CD4-positive, alpha-beta T cell (primary cell): ENCODE measurements around the gene SLC46A2. TPM values are rescaled to one million over a fixed set of nuclear protein-coding genes. Genes with fewer than 3 reads are reported as not detected.
A peak's percentile ranks its signal among the peaks of the same experiment; 100 is the strongest.

Source experiments
- ATAC-seq: fragments of 200-7000 bp; cut with Tn5 transposase; one replicate; pipeline ENCODE4 v1.10.0; 2022; ENCODE audit warnings: mild to moderate bottlenecking; ENCODE audit not compliant: poor library complexity
- CTCF ChIA-PET: fragments of 350-600 bp; sonication (Branson Sonifier 250); formaldehyde crosslinking; loops from one replicate; lab custom pipeline; 2021; ENCODE audit warnings: antibody characterized with exemption, inconsistent platforms; lab: Charles Lee
- POLR2A ChIA-PET: fragments of 350-600 bp; sonication (Branson Sonifier 250); formaldehyde crosslinking; loops from one replicate; lab custom pipeline; 2021; ENCODE audit warnings: antibody characterized with exemption, inconsistent platforms; lab: Charles Lee
- DNase-seq, 14 experiments: peaks; one replicate each; pipeline ENCODE4 v3.0.0-alpha.2; 2013 to 2020; ENCODE audit warnings: mixed read lengths in 2 of 14
- H3K27ac ChIP-seq, 2 donors: one replicate each; pipeline versions ENCODE4 v1.5.1 to v1.7.0; 2013; ENCODE audit warnings: low read length in 2 of 2, low read depth in 1 of 2, mild to moderate bottlenecking in 1 of 2
- H3K27me3 ChIP-seq, 2 experiments: 1 replicate in 1 of 2; 2 replicates in 1 of 2; pipeline versions ENCODE4 v1.6.1 to v1.7.0; 2013; ENCODE audit warnings: low read length in 2 of 2, control low read depth in 1 of 2, mild to moderate bottlenecking in 1 of 2, moderate library complexity in 1 of 2; ENCODE audit not compliant: insufficient read depth in 2 of 2, control insufficient read depth in 1 of 2
- H3K36me3 ChIP-seq: one replicate; pipeline ENCODE4 v1.6.1; 2013; ENCODE audit warnings: low read length, control low read depth; ENCODE audit not compliant: insufficient read depth
- H3K4me1 ChIP-seq: one replicate; pipeline ENCODE4 v1.6.1; 2013; ENCODE audit warnings: low read length, control low read depth; ENCODE audit not compliant: insufficient read depth
- H3K4me3 ChIP-seq: one replicate; pipeline ENCODE4 v1.5.1; 2013; ENCODE audit warnings: mild to moderate bottlenecking, low read length, moderate library complexity
- H3K9me3 ChIP-seq, 2 experiments: 1 replicate in 1 of 2; 2 replicates in 1 of 2; pipeline versions ENCODE4 v1.6.1 to v1.7.0; 2013; ENCODE audit warnings: low read length in 2 of 2, mild to moderate bottlenecking in 2 of 2, control low read depth in 1 of 2, moderate library complexity in 1 of 2; ENCODE audit not compliant: control insufficient read depth in 1 of 2, insufficient read depth in 1 of 2
- H3K27ac Mint-ChIP-seq: one replicate; pipeline ENCODE4 v1.8.0; 2020; ENCODE audit warnings: mixed read lengths
- H3K27me3 Mint-ChIP-seq: one replicate; pipeline ENCODE4 v1.8.0; 2021; ENCODE audit warnings: mixed read lengths
- H3K36me3 Mint-ChIP-seq: one replicate; pipeline ENCODE4 v1.8.0; 2021; ENCODE audit warnings: low read depth, mixed read lengths
- H3K4me1 Mint-ChIP-seq: one replicate; pipeline ENCODE4 v1.8.0; 2021; ENCODE audit warnings: low read depth, mixed read lengths
- H3K4me3 Mint-ChIP-seq: one replicate; pipeline ENCODE4 v1.8.0; 2020; ENCODE audit warnings: mild to moderate bottlenecking, mixed read lengths
- H3K9me3 Mint-ChIP-seq: one replicate; pipeline ENCODE4 v1.8.0; 2020; ENCODE audit warnings: mixed read lengths
- intact Hi-C, 2 experiments: fragments of 100-400 bp; cut with DNase I in 1 of 2; cut with micrococcal nuclease in 1 of 2; formaldehyde crosslinking; loops; one replicate each; pipeline versions ENCODE4 v1.15.1 to v1.9.0; 2023 to 2025; cut with DNase I, micrococcal nuclease
- total RNA-seq, 174 experiments: library from RNA in 2 of 174; stranded (reverse) in 2 of 174; gene quantifications; one replicate each; pipeline ENCODE4 v1.2.3 and lab custom pipeline; 2021 to 2026
- TF ChIP-seq, protein P1 (sequence below): fragments of 200-600 bp; IDR thresholded peaks from one replicate; pipeline ENCODE4 v1.8.0; 2022; ENCODE audit warnings: antibody characterized with exemption, mild to moderate bottlenecking

Gene SLC46A2
- total RNA-seq, 2 experiments from 2014 or later, result not detected

DNA sequence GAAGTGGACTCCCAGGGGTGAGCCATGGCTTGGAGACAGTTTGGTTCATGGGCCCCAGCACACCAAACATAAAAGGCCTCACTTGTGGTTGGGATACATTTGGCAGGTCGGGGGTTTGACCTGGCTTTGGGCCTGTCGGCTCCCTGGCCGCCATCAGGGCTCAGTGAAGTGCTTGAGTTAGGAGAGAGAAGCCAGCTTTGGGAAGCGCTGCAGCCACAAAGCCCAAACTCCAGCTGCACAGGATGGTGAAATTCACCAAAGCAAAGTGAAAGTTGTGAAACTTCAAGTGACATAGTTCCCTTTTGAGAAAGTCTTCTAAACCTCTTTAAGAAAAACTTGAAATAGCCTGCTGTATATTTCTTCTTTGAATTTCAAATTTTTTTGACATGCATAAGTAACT, 27.5 kb downstream of the SLC46A2 start:
- Histone ChIP-seq H3K9me3 (no peaks in the 10 kb centered on the region), H3K27ac (no peak overlapping the region), H3K4me1 (peaks cover 2% of the 10 kb centered on the region), H3K4me3 (no peak overlapping the region), H3K27me3 (no peaks in the 10 kb centered on the region), H3K36me3 (peaks cover 12% of the 10 kb centered on the region)
- H3K27ac Mint-ChIP-seq, result no peak overlapping the region
- ATAC-seq, result no peak
- H3K27me3 Mint-ChIP-seq, result no peaks in the 10 kb centered on the region
- no peaks in the 10 kb centered on the region for H3K4me1 Mint-ChIP-seq
- ChIA-PET POLR2A (no interaction called here), CTCF (no interaction called here)
- intact Hi-C loops, result no loop called here
- DNase-seq, result peak in 2 of 14 experiments; percentile 47 to 48
- no peaks in the 10 kb centered on the region for H3K9me3 Mint-ChIP-seq
- TF ChIP-seq, protein P1, sequence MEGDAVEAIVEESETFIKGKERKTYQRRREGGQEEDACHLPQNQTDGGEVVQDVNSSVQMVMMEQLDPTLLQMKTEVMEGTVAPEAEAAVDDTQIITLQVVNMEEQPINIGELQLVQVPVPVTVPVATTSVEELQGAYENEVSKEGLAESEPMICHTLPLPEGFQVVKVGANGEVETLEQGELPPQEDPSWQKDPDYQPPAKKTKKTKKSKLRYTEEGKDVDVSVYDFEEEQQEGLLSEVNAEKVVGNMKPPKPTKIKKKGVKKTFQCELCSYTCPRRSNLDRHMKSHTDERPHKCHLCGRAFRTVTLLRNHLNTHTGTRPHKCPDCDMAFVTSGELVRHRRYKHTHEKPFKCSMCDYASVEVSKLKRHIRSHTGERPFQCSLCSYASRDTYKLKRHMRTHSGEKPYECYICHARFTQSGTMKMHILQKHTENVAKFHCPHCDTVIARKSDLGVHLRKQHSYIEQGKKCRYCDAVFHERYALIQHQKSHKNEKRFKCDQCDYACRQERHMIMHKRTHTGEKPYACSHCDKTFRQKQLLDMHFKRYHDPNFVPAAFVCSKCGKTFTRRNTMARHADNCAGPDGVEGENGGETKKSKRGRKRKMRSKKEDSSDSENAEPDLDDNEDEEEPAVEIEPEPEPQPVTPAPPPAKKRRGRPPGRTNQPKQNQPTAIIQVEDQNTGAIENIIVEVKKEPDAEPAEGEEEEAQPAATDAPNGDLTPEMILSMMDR, result no peak
- H3K36me3 Mint-ChIP-seq, result peaks cover 40% of the 10 kb centered on the region
- H3K4me3 Mint-ChIP-seq, result no peak overlapping the region

DNA sequence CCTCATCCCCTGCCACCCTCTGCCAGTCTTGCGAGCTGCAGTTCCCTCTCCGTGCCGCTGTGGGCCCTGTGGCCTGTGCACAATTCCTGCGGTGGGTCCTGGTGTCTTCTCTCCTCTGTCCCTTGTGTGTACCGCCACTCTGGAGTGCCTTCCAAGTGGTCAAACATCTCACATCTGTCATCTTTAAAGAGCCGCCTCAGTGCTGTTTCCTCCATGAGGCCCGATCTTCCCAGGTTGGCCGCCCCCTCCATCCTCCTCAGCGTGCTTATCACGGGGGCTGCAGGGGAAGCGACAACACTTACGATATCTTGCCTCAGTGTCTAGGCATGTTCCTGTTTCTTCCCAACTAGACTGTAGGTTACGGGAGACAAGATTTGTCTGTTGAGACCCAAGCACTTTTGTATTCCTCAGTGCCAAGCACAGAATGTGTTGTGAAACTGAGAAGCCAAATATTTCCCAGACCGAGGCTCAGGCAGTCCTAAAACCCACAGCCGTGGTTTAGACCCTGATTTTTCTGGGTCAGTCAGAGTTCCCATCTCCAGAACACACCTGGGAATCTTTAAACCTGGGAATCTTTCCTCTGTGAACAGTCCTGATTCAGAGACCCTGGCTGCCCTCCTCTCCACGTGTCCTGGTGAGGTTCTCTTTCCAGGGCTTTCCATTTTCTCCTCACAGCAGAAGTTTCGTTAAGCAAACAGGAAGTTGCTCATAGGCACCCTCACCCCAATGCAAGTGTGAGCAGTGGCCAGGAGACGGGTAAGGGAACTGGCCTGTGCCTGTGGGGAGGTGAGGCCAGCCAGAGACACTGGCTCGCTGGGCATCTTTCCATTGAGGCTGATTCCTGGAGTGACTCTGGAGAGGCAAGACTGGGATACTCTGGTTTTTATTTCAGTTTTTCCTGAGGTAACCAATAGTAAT, 28.8 kb downstream of the SLC46A2 start:
- Histone ChIP-seq H3K4me1 (peaks cover 4% of the 10 kb centered on the region), H3K4me3 (no peak overlapping the region), H3K27me3 (no peaks in the 10 kb centered on the region), H3K9me3 (no peaks in the 10 kb centered on the region), H3K36me3 (peaks cover 11% of the 10 kb centered on the region), H3K27ac (peak overlapping the region in 1 of 2 donors; percentile 18)
- Mint-ChIP-seq H3K27ac (no peak overlapping the region), H3K4me1 (no peaks in the 10 kb centered on the region), H3K27me3 (no peaks in the 10 kb centered on the region), H3K4me3 (no peak overlapping the region), H3K36me3 (peaks cover 35% of the 10 kb centered on the region), H3K9me3 (no peaks in the 10 kb centered on the region)
- ChIA-PET CTCF (no interaction called here), POLR2A (no interaction called here)
- intact Hi-C loops, result no loop called here
- ATAC-seq, result no peak
- TF ChIP-seq, protein P1, result no peak
- peak in 2 of 14 experiments; percentile 60 to 68 for DNase-seq

DNA sequence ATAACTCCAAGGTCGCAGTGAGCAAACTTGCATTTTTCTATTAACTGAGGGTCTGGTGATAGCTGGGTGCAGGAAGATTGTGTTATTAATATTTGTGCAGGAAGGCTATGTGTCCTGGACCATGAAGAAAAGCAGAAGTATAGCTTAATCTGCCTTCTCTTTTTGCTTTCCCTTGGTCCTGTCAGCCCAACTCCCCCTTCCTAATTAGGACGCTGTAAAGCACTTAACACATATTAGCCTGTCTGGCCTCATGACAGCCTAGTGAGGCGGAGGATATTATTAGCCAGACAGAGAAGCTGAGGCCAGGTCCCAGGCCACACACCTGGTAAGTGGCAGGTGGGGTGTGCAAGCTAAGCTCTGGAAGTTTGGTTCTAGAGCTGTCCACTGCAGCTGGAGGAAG, 29.5 kb downstream of the SLC46A2 start:
- Histone ChIP-seq H3K9me3 (no peaks in the 10 kb centered on the region), H3K36me3 (peaks cover 9% of the 10 kb centered on the region), H3K4me3 (no peak overlapping the region), H3K27me3 (no peaks in the 10 kb centered on the region), H3K27ac (no peak overlapping the region), H3K4me1 (peaks cover 4% of the 10 kb centered on the region)
- ChIA-PET POLR2A (no interaction called here), CTCF (no interaction called here)
- TF ChIP-seq, protein P1, result no peak
- Mint-ChIP-seq H3K27me3 (no peaks in the 10 kb centered on the region), H3K36me3 (peaks cover 33% of the 10 kb centered on the region), H3K9me3 (no peaks in the 10 kb centered on the region), H3K4me1 (no peaks in the 10 kb centered on the region), H3K4me3 (no peak overlapping the region), H3K27ac (no peak overlapping the region)
- DNase-seq, result no peak
- ATAC-seq, result no peak
- intact Hi-C loops, result no loop called here
